DMS153 (cell line): Measurements from ENCODE around the gene SIGLEC10.
"Not testable (repeated sequence)": the region's sequence is repeated elsewhere in the genome, so short reads cannot be mapped to it uniquely, and the experiment has no call there.

Experiments
- DNase-seq: peaks from one replicate; lab custom pipeline; 2025; lab: John Stamatoyannopoulos, UW

The SIGLEC10 gene

DNA sequence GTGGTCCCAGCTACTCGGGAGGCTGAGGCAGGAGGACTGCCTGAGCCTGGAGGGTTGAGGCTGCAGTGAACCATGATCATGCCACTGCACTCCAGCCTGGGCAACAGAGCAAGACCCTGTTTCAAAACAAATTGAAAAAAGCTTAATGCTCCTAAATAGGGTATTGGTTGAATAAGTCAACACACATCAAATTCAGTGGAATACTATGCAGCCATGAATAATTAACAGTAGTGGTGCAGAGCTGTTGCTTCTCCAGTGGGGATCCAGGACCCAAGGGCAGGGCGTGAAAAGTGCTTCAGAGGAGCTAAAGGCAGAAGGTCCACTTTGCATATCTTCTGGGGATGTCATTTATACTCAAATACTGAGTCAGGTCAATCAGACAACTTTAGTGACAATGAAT lies 22.6 kb upstream of the SIGLEC10 start:
- DNase-seq, result no peak

DNA sequence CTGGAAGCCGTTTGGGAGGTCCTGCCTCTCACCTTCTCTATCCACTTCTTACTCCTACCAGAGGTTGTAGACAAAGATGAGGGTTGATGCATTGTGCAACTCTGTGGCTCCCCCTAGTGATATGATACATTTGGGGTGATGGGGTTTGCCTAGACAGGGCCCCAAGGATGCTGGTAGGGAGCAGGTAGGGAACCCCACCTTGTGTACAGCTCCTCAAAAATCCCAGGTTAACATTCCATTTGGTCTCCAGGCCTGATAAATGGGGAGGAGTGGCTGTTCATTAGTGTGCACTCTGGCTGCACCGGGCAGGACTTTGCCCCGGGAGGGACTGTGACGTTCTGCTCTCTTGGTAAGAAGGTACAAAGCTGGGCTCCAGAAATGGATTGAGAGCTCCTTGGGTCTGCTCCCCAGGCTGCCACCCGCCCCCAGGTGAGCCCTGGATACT lies 21.6 kb upstream of the SIGLEC10 start:
- DNase-seq, result no peak

DNA sequence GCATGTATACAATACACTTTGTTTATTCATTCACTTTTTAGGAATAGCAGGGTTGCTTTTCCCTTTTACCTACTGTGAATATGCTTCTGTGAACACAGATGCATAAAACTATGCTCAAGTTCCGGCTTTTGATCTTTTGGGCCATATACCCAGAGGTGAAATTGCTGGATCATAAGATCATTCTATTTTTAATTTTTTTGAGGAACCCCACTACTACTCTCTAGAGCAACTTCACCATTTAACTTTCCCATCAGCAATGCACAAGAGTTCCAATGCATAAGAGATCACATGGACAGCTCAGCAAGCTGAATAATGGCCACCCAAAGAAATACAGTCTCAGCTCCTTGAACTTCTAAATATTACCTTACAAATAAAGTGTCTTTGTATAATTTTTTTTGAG lies 17.0 kb upstream of the SIGLEC10 start:
- no peak for DNase-seq

DNA sequence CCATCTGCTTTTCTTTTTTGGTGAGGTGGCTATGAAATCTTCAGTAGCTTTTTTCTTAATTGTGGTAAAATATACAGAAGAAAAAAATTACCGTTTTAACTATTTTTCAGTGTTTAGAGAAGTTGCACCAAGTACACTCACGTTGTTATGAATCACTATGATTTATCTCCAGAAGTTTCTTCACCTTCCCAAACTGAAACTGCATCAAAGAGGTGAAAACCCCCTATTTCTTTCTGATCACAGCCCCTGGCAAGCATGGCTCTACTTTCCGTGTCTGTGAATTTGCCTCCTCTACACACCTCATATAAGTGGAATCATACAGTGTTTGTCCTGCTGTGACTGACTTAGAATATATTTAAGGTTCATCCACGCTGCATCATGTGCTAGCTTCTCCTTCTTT lies 15.6 kb upstream of the SIGLEC10 start:
- no peak for DNase-seq

DNA sequence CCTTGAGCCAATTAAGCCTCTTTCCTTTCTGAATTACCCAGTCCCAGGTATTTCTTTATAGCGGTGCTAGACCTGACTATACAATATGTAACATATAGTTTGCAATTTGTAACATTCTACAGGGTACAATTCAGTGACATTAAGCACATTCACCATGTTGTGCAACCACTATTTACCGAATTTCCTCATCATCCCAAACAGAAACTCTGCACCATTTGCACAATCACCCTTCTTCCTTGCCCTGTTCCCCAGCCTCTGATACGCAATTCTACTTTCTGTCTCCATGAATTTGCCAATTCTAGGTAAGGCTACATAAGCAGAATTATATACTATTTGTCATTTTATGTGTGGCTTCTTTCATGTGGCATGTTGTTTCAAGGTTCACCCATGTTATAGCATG lies 13.7 kb upstream of the SIGLEC10 start:
- DNase-seq, result no peak

DNA sequence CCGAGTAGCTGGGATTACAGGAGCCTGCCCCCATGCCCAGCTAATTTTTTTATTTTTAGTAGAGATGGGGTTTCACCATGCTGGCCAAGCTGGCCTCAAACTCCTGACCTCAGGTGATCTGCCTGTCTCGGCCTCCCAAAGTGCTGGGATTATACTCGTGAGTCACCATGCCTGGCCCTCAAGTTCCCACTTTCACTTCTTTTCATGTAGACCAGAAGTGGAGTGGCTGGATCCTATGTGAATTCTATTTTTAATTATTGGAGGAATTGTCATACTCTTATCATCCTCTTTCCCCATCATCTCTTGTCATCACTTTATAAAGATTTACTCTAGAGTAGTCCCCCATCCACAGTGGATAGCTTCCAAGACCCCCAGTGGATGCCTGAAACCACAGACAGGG lies 12.8 kb upstream of the SIGLEC10 start:
- no peak for DNase-seq

DNA sequence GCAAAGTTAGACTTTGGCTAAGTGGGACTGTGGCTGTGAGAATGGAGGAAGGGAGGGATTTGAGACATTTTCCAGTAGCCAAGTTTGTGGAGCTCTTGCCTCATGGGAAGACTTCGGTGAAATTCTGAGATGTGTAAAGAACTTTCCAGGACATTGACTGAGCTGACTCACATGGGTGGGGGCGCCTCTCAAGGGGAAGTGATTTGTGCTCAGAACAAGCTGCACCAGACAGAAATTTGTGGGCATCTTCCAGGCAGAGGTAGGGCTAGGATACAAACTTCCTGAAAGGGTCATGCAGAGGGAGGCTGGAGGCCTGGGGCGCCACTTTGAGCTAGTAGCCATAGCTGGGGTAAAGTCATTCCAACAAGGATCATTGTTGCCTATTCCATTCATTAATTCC lies 9.8 kb upstream of the SIGLEC10 start:
- no peak for DNase-seq

DNA sequence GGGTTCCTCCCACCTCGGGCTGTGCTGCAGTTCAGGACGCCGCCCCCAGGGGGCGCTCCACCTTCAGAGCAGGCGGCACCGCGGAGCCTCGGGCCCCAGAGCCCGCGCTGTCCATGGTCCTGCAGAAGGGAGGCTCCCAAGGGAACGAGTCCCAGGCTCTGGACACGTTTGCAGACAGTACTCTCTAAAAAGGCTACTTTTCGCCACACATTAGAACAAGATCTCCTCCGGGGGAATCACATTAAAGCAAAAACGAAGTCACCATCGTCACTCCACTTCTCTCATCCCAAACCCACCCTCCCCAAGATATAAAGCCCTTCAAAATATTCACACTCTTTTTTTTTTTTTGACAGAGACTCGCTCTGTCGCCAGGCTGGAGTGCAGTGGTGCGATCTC lies 4.6 kb upstream of the SIGLEC10 start:
- no peak for DNase-seq

DNA sequence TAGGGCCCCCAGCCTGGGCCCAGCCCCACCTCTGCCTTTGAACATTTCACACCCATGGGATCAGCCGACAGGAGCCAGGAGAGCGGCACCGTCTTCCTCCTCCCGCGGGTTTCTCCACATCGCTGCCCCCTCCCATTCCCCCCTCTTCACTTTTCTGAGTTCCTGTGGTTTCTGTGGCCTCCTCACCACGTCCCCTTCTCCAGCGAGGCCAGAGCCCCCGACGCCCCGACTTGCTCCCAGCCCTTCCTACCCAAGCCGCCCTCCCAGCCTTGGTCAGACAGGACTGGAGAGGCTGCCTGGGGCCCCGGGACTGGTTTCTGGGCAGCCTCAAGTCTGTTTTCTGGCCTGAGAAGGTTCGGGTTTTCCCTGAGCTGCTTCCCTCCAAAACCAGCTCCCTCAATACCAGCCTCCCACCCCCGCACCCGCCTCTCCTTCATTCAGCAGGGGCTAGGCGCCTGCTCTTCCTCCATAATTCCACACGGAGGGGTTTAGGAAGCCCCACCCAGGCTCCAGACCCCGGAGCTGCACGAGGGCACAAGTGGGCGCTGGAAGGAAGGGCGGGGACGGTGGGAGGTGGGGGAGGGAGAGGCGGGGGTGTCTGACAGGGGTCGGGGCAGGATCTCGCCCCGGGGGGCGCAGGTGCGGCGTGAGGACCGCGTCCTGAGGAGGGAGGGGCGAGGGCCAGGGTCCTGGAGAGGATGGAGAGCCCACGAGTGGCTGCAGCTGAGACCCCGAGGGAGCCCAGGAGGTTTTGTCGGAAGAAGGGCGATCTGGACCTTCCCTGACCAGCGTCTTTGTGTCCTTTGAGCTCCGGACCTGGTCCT lies 4.0 kb upstream of the SIGLEC10 start:
- no peak for DNase-seq

DNA sequence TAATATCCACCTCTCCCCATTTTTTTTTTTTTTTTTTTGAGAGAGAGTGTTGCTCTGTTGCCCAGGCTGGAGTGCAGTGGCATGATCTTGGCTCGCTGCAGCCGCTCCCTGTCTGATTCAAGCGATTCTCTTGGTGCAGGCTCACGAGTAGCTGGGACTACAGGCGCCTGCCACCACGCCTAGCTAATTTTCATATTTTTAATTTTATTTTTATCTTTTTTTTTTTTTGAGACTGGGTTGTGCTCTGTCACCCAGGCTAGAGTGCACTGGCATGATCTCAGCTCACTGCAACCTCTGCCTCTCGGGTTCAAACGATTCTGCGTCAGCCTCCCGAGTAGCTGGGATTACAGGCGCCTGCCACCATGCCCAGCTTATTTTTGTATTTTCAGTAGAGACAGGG lies 3.1 kb upstream of the SIGLEC10 start:
- DNase-seq, result not testable (repeated sequence)

DNA sequence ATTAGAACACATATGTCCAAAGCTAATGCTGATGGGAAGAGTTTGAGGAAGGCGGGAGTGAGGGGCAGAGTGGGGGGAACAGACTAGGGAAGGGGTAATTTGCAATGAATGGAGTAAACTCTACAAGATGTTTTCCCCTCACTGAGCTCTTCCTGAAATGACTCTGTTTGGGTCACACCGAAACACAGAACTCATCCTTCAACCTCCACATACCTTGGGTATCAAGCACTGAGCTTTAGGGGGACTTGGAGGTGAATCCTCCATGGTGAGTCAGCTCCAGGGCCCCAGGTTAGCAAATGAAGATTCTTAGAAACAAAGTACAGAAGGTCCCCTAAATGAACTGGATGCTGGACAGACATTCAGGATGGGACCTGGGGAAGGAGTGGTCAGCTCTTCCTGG lies 1.3 kb upstream of the SIGLEC10 start:
- DNase-seq, result no peak

DNA sequence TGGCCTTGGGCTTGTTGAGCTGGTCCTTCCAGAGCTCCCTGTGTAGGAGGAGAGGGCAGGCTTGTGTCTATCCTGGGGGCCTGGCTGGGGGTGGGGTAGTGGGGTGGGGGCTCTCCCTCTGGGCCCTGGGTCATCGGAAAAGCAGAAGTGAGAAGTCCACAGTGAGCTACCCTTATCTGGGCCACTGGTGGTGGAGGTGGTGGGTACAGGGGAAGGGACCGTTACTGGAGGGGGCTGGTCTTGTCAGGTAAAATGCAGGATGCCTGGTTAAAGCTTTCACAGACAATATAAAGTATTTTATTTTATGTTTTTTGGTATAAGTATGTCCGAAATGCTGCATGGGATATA lies 342 bp upstream of the SIGLEC10 start:
- no peak for DNase-seq

DNA sequence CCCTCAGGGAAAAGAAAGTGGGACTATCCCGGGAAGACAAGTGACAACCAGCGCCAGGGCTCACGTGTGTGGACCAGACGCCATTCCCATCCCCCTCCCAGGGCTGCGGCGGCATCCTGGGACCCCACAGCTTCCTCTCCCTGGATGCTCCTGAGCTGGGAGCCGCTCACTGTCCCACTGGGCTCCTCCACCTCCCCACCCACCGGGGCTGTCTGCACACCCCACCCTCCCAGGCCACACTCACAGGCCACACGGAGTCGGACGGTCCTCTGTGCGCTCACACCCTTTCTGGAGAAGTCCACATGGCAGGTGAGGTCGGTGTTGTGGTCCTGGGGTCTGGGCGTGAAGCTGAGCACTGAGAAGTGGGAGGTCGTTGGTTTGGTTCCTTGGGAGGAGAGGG lies 1.0 kb downstream of the SIGLEC10 start:
- DNase-seq, result not testable (repeated sequence)

DNA sequence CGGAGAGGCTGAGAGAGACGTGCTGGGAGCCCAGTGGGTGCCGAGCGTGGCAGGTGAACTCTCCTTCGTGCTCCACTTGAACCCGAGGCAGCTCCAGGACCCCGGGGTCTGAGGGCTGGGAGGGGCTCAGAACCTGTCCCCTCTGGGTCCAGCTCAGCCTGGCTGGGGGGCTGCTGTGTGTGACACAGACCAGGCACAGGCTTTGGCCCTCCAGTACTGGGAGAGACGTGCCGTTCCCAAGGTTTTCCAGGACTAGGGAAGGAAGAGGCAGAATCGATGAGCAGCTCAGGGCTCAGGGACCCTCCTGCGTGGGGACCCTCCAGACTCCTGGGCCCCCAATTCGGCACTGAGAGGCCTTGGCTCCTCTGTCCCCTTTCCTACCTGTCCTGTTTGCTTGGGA lies 2.3 kb downstream of the SIGLEC10 start:
- no peak for DNase-seq

DNA sequence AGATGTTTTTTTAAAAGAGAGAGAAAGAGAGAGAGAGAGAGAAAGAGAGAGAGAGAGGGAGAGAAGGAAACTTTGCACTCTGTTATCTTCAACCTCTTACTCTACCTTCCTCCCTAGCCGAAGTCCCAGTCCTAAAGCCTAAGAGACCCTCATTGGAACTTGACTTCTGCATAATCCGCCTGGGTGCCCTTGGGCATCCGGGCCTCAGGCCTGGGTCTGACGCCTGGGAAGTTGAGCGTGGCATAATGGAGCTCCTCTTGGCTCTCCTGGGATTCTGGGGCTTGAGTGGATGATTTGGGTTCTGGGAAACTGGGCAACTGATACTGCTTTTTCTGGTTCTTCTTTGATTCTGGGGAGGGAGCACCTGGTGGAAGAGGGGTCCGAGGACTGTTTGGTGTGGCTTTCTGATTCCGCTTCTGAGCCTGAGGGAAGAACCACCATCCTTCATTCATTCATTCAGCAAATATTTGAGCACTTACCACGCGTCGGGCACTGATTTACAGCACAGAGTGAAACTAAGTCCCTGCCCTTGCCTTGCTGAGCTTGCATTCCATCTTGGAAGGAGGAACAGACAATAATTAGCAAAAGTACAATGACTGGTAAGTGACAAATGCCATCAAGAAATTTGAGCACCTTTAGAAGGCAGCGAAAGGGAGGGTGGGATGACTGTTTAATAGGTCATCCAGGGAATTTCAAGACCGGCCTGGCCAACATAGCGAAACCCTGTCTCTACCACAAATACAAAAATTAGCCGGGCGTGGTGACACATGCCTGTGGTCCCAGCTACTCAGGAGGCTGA lies 6.3 kb downstream of the SIGLEC10 start:
- DNase-seq, result no peak

DNA sequence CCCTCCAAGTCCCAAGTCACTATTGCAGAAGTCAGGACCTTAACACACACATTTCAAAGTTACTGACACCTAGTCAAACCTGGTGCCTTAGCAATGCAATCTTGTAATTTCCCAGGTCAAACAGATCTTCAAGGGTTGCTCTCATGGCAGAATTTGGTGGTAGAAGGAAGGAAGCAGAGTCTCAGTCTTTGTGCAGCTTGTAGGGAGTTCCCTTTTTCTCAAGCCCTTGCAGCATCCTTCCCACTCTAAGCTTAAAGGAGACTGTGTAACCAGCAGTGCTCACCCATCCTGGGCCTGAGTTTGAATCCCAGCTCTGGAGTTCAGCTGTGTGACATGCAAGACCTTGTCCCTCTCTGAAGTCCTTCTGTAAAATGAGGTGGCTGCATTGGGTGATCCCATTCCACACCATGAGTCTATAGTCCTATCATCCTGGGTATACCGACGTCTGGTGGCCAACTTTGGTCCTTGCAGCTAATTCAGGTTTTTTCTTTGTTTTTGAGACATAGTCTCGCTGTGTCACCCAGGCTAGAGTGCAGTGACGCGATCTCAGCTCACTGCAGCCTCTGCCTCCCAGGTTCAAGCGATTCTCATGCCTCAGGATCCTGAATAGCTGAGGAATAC lies 9.8 kb downstream of the SIGLEC10 start:
- no peak for DNase-seq

DNA sequence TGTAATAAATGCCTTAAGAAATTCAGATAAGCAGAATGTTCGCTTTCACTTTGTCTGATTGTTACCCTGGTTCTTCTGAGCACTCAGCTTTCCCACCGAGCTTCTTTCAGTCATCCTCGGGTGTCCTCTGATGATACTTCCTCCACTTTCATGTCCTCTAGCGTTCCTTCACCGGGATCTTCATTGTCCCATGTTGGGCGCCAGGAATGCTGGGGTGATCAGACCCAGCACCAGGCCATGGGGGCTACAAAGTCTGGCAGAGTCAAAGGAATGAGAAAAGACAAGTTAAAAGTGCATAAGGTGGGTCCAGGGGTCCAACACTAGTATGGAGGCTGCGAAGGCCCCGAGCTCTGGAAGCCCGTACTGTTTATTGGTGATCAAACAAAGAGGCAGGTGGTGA lies 15.3 kb downstream of the SIGLEC10 start:
- DNase-seq, result no peak

DNA sequence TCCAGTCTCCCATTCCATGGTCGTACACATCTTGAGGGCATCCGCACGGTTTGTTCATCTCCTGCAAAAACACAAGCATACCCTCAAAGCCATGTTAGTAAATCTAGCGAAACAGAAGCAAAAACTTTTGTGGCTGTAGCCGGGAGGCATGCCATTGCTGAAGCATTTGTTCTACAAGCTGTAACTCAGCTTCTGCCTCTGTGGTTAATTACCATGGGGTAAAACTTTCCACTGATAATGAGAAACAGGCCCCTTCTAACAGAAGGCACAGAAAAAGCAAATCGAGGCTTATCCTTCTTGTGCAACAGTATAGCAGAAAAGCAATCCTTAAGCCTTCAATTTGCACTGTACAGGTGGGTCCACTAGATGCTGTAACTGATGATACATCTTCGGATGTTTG lies 17.5 kb downstream of the SIGLEC10 start:
- DNase-seq, result not testable (repeated sequence)

DNA sequence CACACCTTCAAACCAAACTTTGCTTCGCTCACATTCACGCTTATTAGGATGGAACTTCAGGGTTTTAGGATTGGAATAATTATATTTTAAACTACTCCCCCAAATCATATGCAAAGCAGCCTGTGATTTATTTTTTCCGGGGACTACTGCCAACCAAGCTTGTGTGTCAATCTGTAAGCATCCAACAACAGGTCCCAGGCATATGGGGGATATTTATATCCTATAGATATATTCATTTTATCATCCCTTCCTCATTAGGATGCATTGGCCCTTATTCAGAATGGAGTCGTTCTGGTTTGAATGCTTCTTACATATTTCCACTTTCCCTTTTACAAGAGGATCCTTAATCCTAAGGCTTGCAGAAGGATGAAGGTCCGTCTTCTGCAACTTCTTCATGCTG lies 18.2 kb downstream of the SIGLEC10 start:
- DNase-seq, result no peak

DNA sequence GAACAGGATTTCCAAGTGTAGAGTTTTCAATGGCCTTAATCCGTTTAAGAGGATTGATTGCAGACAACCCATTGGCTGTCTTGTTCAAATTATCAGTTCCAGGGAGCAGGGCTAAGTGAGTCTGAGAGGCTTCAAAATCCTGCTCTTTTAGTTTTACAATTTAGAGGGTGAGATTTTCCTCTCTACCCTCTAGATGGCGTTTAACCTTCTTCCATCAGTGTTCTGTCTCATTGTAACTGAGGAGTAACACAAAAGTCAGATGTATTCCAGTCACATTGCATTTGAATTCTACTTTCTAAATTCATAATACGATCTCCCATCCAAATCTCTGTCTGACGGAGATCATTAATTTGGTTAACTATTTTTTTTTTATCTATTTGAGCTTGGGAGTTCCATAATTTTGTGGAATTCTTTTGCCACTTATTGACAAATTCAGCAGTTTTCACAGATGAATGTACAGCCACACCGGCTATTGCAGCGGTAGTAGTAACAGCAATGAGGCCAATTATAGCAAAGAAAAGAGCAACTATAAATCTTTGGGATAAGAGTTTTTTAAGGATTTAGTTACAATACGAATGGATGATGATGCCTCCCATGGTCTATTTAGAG lies 19.2 kb downstream of the SIGLEC10 start:
- peak; percentile 8 for DNase-seq

DNA sequence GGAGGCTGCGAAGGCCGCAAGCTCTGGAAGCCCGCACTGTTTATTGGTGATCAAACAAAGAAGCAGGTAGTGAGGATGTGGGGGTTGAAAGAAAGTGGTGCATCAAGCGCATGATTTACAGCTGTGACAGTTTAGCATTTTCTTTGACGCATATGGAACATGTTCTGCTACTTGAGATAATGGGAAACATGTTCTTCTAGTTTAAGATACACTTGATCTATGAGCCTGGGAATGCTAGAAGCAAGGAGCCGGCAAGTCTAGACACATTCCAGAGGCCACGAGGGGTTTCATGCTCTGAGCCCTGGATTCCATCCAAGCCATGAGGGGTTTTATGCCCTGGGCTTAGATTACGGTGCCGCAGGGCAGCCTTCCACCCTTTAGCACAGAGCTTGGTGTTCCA lies 20.0 kb downstream of the SIGLEC10 start:
- not testable (repeated sequence) for DNase-seq

DNA sequence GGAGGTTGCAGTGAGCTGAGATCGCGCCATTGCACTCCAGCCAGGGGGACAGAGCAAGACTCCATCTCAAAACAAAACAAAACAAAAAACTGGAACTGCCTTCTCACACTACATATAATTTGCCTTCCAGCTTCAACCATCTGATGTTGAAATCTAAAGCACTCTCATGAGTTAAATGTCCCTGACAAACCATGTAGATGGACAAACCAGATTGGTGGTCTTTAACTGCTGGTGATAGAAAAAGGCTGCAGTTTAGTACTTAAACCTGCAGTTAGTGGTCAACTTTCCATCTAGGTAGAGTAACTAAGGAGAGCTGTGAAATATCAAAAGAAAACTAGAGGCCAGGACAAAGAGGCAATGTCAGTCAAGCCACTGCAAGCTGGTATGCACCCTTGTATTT lies 21.3 kb downstream of the SIGLEC10 start:
- DNase-seq, result no peak
